Posterior vena cava (tissue), 2 donors: ENCODE measurements around the gene NSMCE1. TPM values are rescaled to one million over a fixed set of nuclear protein-coding genes. Genes with fewer than 3 reads are reported as not detected.
A peak's percentile ranks its signal among the peaks of the same experiment; 100 is the strongest.
"Not testable (repeated sequence)": the region's sequence is repeated elsewhere in the genome, so short reads cannot be mapped to it uniquely, and the experiment has no call there.

Experiments
- DNase-seq: peaks from one replicate; pipeline ENCODE4 v3.0.0-alpha.2; 2020; ENCODE audit warnings: low spot score
- intact Hi-C, 2 donors: fragments of 100-400 bp; cut with DNase I; formaldehyde crosslinking; loops; one replicate each; pipeline versions ENCODE4 v1.14.1 to v1.14.2; 2022 to 2023
- total RNA-seq, 2 donors: library from RNA; stranded (reverse); fragmentation: NEBNext Ultra II Directional; extraction: Animal tissue kit (Norgen Biotek cat#: 25700); gene quantifications; one replicate each; pipeline ENCODE4 v1.2.1, GENCODE V29; 2021
- donor health status: DM: yes; HTN: yes; CAD: no.
- donor health status: DM: yes; HTN: yes; CAD: no.

Gene NSMCE1
- total RNA-seq, 2 donors from 2014 or later, result 45.3 to 52.0 TPM

DNA sequence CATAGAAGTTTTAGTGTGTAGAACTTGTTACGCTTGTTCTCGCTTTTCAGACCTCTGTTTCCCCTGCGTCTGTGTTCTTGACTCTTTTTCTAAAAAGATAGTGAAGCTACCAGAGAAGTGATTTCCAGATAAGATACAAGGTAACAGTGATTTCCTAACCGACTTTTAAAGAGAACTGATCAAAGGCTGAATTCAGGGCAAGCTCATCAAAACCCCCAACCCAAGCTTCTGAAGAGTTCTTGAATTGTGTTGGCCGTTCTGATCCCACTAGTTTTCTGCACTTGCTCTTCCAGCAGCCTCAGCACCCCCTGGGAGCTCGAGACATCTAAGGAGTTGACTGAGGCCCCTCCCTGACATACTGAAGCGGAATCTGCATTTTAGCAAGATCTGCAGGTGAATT is 12.7 kb upstream of the NSMCE1 start:
- intact Hi-C loops, result no loop called here
- no peak for DNase-seq

DNA sequence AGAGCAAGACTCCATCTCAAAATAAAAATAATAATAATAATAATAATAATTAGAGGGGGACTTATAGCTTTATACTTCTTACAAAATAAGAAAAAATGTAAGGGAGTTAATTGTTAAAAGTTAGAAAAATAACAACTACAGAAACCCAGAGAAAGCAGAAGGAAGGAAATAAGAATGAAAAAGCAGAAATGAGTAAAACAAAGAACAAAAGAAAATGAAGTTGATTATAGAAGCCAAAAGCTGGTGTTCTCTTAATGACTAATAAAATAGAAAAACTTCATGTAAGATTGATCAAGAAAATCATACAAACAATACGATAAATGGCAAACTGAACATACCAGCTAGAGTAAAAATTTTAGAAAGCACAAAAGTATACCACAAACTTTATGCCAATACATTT is 6.8 kb upstream of the NSMCE1 start:
- intact Hi-C loops, result no loop called here
- DNase-seq, result no peak

GRCh38 chr16:27274424-27274874 is 5.9 kb upstream of the NSMCE1 start:
- intact Hi-C loops, DNase-seq: not testable (repeated sequence)

DNA sequence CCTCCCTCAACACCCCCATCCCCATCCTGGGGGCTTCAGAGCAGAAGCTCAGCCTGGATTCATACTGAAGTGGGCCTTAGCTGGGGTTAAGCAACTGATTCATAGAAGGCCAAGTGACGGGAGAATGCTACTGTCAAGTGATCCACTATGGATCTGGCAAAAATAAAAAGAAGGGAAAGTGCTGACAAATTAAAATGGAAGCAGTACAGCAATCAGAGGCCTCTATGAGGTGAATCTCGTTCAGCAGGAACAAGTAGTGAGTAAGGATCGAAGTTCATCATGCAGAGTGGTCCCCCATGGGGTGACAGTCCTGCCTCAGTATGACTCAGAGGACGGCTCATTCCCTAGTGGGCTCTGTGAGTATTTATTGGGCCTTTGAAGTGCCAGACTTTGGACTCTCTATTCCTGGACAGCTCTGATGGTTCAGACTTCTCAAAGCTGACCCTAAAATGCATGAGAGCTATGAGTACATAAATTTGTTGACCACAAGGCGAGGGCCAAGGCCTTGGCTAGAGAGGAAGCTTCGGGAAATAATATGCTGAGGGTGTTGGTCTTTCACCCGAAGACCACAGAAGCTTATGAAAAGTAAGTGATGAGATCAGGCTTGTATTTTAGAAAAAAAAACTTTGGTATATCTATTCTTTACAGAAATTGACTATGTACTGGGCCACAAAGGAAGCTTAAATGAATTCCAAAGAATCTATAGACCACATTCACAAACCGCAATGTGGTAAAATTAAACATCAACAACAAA is 5.3 kb upstream of the NSMCE1 start:
- intact Hi-C loops, result no loop called here
- no peak for DNase-seq

DNA sequence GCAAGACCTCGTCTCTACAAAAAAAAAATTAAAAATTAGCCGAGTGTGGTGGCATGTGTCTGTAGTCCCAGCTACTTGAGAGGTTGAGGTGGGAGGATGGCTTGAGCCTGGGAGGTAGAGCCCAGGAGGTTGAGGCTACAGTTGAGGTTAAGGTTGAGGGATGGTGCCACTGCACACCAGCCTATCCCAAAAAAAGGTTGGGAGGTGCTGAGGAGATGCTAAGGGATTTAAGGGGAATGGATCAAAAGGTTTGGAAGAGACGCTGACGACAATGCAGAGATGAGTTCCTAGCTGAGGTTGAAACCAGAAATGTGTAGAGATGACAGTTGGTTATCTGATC is 4.7 kb upstream of the NSMCE1 start:
- intact Hi-C loops, result no loop called here
- DNase-seq, result no peak

- DNase-seq, intact Hi-C loops: not testable (repeated sequence)
Measured at GRCh38 chr16:27272697-27273096, 4.1 kb upstream of the NSMCE1 start.

GRCh38 chr16:27272076-27272475 is 3.5 kb upstream of the NSMCE1 start:
- DNase-seq, result no peak
- intact Hi-C loops, result no loop called here

- intact Hi-C loops, result no loop called here
- no peak for DNase-seq
Measured at GRCh38 chr16:27270349-27270748, 1.8 kb upstream of the NSMCE1 start.

GRCh38 chr16:27269300-27270150 is 953 bp upstream of the NSMCE1 start:
- DNase-seq, result no peak
- intact Hi-C loops, result no loop called here

DNA sequence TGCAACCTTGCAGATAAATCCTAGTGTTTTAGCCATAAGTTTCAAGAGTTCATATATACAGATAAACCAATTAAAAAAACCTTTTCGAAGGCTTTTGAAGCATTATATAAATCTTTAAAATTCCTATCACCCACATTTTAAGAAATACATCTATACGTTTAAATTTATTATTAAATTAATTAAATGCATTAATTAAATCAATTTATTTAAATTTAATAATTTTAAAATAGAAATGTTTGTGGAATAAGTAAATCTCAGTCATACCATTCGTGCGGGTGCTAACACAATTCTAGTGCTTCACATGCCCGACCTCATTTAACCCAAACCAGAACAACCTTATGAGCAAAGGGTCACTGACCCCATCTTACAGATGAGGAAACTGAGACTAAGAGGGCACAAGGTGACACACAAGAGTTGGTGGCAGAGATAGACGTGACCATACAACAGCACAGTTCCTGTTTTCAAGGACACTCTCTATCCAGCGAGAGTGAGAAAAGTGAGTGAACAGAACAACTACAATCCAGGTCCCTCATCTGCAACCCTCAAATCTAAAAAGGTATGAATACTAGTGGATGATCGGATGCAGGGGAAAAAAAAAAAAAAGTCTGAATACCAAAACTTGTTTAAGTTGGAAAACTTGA is 1.4 kb downstream of the NSMCE1 start:
- no peak for DNase-seq

GRCh38 chr16:27265982-27266381 is 2.6 kb downstream of the NSMCE1 start:
- intact Hi-C loops, result no loop called here
- DNase-seq, result no peak

More for the DNA sequence above, 1.4 kb downstream of the NSMCE1 start:
- intact Hi-C loops, result no loop called here

DNA sequence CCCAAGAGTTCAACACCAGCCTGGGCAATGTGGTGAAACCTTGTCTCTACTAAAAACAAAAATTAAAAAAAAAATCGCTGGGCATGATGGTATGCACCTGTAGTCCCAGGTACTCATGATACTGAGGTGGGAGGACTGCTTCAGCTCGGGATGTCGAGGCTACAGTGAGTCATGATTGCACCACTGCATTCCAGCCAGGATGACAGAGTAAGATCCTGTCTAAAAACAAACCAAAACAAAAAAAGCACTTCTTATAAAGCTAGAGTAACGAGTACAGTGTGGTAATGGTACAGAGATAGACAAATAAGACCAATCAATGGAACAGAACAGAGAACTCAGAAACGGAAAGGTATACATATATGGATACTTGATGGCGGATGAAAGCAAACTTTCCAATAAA is 4.4 kb downstream of the NSMCE1 start:
- no peak for DNase-seq
- intact Hi-C loops, result no loop called here

DNA sequence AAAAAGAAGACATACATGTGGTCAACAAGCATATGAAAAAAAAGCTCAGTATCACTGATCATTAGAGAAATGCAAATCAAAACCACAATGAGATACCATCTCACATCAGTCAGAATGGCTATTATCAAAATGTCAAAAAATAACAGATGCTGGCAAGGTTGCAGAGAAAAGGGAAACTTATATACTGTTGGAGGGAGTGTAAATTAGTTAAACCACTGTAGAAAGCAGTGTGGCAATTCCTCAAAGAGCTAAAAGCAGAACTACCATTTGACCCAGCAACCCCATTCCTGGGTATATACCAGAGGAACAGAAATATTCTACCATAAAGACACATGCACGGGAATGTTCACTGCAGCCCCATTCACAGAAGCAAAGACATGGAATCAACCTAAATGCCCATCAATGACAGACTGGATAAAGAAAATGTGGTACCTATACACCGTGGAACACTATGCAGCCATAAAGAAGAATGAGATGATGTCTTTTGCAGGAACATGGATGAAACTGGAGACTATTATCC is 5.6 kb downstream of the NSMCE1 start:
- DNase-seq, intact Hi-C loops: not testable (repeated sequence)

GRCh38 chr16:27259710-27260109 is 8.9 kb downstream of the NSMCE1 start:
- intact Hi-C loops, result no loop called here
- no peak for DNase-seq

- intact Hi-C loops, result no loop called here
- DNase-seq, result peak; percentile 7
Measured at GRCh38 chr16:27258241-27258734, 10.3 kb downstream of the NSMCE1 start.

GRCh38 chr16:27257271-27257670 is 11.3 kb downstream of the NSMCE1 start:
- peak; percentile 50 for DNase-seq
- intact Hi-C loops, result no loop called here

DNA sequence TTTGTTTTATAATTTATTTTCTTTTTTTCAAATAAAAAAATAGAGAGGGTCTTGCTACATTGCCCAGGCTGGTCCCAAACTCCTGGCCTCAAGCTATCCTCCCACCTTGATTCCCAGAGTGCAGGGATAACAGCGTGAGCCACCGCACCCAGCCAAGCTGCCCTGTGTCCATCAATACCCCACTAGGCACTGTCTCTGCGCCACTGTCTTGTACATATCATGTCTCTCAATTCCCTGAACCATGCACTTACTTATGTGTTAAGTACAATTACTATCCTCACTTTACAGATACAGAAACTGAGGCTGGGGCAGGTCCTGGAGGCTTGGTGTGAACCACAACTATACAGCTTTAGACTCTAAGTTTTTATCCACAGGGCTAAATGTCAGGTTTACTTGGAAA is 11.7 kb downstream of the NSMCE1 start:
- intact Hi-C loops, result no loop called here
- DNase-seq, result peak; percentile 10

GRCh38 chr16:27254262-27254811 is 14.2 kb downstream of the NSMCE1 start:
- intact Hi-C loops, result no loop called here
- peak; percentile 9 for DNase-seq

DNA sequence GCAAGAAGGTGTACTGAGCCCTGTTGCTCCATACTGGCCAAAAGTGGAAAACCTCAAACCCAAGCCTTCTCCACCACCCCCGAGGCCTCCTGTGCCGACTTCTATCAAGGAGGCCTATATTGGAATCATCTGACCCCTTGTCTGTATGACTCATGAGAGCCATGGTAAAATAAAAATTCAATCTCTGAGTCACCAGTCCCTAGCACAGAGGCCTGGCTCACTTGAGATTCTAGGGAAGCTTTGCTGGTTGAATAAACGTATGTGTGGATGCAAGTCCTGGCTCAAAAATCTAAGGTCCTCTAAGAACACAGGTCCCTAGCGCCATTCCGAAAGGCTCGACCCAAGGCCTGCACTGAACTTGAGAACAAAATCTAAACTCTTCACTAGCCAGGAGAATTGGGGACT is 15.0 kb downstream of the NSMCE1 start:
- intact Hi-C loops, result no loop called here
- peak; percentile 23 for DNase-seq

DNA sequence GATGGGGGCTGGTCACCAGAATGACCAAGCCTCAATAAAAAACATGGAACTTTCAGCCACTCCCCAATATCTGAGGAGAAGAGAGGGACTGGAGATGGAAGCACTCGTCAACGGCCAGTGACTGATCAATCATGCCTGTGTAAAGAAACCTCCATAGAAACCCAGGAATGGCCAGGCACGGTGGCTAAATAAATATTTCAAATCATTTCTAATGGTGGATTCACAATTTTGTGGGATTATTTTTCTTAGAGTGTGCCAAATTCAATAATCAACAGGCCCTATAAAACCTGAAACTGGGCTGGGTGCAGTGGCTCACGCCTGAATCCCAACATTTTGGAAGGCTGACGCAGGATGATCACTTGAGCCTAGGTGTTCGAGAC is 16.4 kb downstream of the NSMCE1 start:
- DNase-seq, result no peak
- intact Hi-C loops, result no loop called here
